ENCODE data around the gene SEMA6D.

The SEMA6D gene

DNA sequence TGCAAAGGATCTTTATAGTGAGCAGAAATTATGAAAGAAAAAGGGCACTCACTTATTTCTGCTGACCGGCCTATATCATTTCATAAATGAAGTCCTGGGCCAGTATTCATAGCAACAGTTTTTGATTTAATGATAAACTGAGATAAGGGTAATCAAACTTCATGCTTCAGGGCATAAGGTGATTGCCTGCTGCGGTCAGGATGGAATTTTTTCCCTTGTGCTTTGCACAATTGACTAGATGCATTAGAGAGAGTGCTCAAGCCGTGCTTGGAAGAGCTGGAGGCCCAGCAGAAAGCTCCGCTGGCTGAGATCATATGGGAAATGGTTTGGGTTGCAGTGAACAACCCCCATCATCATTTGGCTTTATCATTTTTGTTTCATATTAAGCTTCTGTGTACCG, 10.4 kb downstream of the SEMA6D start:
- POLR2A ChIA-PET: no interaction called here
- H3K4me3 ChIP-seq (ENCODE audit: low read depth, low read length): no peak overlapping the region
- CTCF ChIA-PET: interaction anchor here (0.9 to 2.9 kb wide), 2 partner anchors 10 to 11 kb away, joined by 3 to 13 read pairs; partner anchors contain the start of gene SEMA6D
- TF ChIP-seq, protein P1, sequence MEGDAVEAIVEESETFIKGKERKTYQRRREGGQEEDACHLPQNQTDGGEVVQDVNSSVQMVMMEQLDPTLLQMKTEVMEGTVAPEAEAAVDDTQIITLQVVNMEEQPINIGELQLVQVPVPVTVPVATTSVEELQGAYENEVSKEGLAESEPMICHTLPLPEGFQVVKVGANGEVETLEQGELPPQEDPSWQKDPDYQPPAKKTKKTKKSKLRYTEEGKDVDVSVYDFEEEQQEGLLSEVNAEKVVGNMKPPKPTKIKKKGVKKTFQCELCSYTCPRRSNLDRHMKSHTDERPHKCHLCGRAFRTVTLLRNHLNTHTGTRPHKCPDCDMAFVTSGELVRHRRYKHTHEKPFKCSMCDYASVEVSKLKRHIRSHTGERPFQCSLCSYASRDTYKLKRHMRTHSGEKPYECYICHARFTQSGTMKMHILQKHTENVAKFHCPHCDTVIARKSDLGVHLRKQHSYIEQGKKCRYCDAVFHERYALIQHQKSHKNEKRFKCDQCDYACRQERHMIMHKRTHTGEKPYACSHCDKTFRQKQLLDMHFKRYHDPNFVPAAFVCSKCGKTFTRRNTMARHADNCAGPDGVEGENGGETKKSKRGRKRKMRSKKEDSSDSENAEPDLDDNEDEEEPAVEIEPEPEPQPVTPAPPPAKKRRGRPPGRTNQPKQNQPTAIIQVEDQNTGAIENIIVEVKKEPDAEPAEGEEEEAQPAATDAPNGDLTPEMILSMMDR (IDR thresholded peaks at IDR 0.05; ENCODE audit: insufficient read depth, low read length, missing control alignments): no peak
- DNase-seq (ENCODE audit: low read depth, low spot score): no peak

DNA sequence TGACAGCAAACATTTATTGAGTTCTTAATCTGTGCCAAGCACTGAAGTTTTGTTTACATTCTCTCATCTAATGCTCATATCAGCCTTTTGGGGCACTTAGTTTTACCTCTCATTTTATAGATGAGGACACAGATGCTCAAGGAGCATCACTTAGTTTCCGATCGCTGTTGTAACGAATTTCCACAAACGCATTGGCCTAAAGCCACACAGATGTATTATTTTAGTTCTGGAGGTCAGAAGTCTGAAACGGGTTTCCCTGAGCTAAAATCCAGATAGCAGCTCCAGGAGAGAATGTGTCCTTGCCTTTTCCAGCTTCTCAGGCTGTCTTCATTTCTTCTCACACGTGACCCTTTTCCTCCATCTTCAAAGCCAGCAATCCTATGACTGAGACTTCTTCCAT, 11.1 kb downstream of the SEMA6D start:
- ChIA-PET CTCF (interaction anchor here (0.6 to 0.9 kb wide), 2 partner anchors 9 to 12 kb away, joined by 3 read pairs; no protein-coding TSS in a partner anchor), POLR2A (no interaction called here)
- no peak for DNase-seq (ENCODE audit: low read depth, low spot score)
- no peak overlapping the region for H3K4me3 ChIP-seq (ENCODE audit: low read depth, low read length)
- TF ChIP-seq, protein P1 (IDR thresholded peaks at IDR 0.05; ENCODE audit: insufficient read depth, low read length, missing control alignments): no peak

DNA sequence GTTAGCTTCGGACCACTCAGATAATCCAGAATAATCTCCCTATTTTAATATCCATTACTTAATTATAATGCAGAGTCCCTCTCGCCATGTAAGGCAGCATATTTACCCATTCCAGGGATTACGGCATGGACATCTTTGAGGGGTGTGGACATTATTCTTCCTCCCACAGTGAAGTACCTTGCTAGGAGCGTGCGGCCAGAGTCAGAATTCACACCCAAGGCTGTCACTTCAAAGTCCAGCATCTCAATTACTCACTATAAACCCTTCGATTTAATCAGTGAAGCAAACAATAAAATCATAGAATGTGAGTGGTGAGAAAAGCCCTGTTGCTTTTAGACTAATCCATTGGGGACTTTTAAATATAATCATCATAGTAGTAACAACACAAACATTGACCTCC, 11.6 kb downstream of the SEMA6D start:
- DNase-seq (ENCODE audit: low read depth, low spot score): no peak
- CTCF ChIA-PET: no interaction called here
- TF ChIP-seq, protein P1 (IDR thresholded peaks at IDR 0.05; ENCODE audit: insufficient read depth, low read length, missing control alignments): no peak
- no peak overlapping the region for H3K4me3 ChIP-seq (ENCODE audit: low read depth, low read length)
- POLR2A ChIA-PET: no interaction called here

DNA sequence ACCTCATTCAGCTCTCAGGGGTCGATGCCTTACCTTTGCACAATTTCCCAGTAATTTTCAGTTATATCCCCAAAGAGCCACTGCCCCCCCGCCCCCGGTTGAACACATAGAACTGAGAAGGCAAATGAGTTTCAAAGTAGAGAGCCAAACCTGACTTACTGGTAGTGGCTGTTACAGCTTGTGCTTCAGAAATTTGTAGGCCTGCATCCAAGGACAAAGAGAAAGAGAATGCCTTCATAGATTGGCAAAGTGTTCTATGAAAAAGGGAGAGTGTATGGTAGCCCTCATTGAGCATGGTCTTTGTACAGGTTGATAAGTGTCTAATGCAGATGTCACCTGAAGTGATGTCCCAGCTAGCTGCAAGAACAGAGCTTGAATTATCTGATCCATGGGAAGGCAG, 13.9 kb downstream of the SEMA6D start:
- H3K4me3 ChIP-seq (ENCODE audit: low read depth, low read length): no peak overlapping the region
- DNase-seq (ENCODE audit: low read depth, low spot score): no peak
- POLR2A ChIA-PET: no interaction called here
- TF ChIP-seq, protein P1 (IDR thresholded peaks at IDR 0.05; ENCODE audit: insufficient read depth, low read length, missing control alignments): no peak
- CTCF ChIA-PET: interaction anchor here (1.3 kb wide), 1 partner anchor 10 kb away, joined by 3 read pairs; no protein-coding TSS in a partner anchor

DNA sequence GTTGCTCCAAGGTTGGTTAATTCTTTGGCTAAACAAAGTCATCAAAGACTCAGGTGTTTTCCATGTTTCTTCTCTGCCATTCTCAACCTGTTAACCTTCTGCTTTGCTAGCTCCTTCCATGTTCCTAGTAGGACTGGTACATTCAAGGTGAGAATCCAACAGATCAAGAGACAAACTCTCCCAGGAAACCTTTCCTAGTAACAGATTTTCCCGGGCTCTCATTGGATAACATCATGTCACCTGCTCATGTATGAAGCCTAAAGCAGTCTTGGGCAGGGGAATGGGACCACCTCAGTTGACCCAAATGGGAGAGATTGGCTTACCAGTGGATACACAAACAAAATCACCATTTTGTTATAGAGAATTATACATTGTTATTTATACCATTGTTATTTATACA, 14.9 kb downstream of the SEMA6D start:
- POLR2A ChIA-PET: no interaction called here
- CTCF ChIA-PET: interaction anchor here (1.3 kb wide), 1 partner anchor 11 kb away, joined by 3 read pairs; no protein-coding TSS in a partner anchor
- TF ChIP-seq, protein P1 (IDR thresholded peaks at IDR 0.05; ENCODE audit: insufficient read depth, low read length, missing control alignments): no peak
- H3K4me3 ChIP-seq (ENCODE audit: low read depth, low read length): no peak overlapping the region
- DNase-seq (ENCODE audit: low read depth, low spot score): no peak

DNA sequence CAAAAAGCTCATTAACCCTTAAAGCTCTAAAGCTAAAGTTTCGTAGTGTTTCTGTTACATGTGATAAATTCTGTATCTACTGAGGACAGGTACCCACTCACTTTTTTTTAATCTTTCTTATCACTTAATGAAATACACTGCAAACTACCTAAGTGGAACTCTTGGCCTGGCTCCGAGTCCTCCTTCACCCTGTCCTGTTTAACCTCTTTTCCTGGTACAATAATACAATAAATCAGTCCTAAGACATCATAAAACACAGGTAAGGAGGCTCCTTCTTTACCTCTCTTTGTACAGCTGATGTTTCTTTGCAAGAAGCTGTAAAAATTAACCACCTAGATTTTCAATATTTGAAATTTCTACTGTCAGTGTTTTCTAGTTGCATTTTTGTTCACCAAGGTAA, 15.8 kb downstream of the SEMA6D start:
- ChIA-PET CTCF (no interaction called here), POLR2A (no interaction called here)
- no peak for DNase-seq (ENCODE audit: low read depth, low spot score)
- TF ChIP-seq, protein P1 (IDR thresholded peaks at IDR 0.05; ENCODE audit: insufficient read depth, low read length, missing control alignments): no peak
- no peak overlapping the region for H3K4me3 ChIP-seq (ENCODE audit: low read depth, low read length)

All from AG04449 (cell line).